K562 (cell line): ENCODE data around the gene TSTD1. TPM values are rescaled to one million over a fixed set of nuclear protein-coding genes. Genes with fewer than 3 reads are reported as not detected.

Source experiments
- ATF6 ChIP-seq: sonication (generic); formaldehyde crosslinking; IDR thresholded peaks from 2 replicates; pipeline ENCODE4 v1.4.0; 2020; ENCODE audit warnings: mild to moderate bottlenecking, missing genetic modification reagents
- CREM ChIP-seq: IDR thresholded peaks from 2 replicates; pipeline ENCODE4 v1.6.1; 2014; ENCODE audit warnings: antibody characterized with exemption, low read depth
- FOXO4 ChIP-seq: fragments of 450-650 bp; formaldehyde crosslinking; IDR thresholded peaks from 2 replicates; pipeline ENCODE4 v1.4.0; 2020; ENCODE audit warnings: mild to moderate bottlenecking, moderate library complexity
- HMBOX1 ChIP-seq: sonication (generic); IDR thresholded peaks from 2 replicates; pipeline ENCODE4 v1.6.1; 2016
- NEUROD1 ChIP-seq: fragments of 150-350 bp; IDR thresholded peaks from 2 replicates; pipeline ENCODE4 v1.6.1; 2014; ENCODE audit warnings: borderline replicate concordance, low read length, low read depth; ENCODE audit not compliant: partially characterized antibody
- POLR3G ChIP-seq: IDR thresholded peaks from 2 replicates; pipeline ENCODE4 v1.6.1; 2011; ENCODE audit not compliant: insufficient read length, insufficient replicate concordance; ENCODE audit errors: extremely low read depth
- SLC30A9 ChIP-seq: fragments of 250-450 bp; sonication (Bioruptor Pico); IDR thresholded peaks from 2 replicates; pipeline ENCODE4 v1.8.0; 2022; ENCODE audit warnings: mild to moderate bottlenecking, moderate library complexity
- SMAD1 ChIP-seq: fragments of 150-350 bp; IDR thresholded peaks from 2 replicates; pipeline ENCODE4 v1.6.1; 2014; ENCODE audit warnings: low read length, low read depth; ENCODE audit not compliant: partially characterized antibody
- SNIP1 ChIP-seq: fragments of 450-650 bp; IDR thresholded peaks from 2 replicates; pipeline ENCODE4 v1.7.1; 2017; ENCODE audit warnings: low read depth, mild to moderate bottlenecking
- SNRNP70 ChIP-seq: fragments of 200-400 bp; formaldehyde crosslinking; optimal IDR thresholded peaks from 2 replicates; pipeline ENCODE3; 2017; ENCODE audit warnings: low read depth, low read length
- TEAD4 ChIP-seq, 2 experiments: sonication (generic) in 1 of 2; formaldehyde crosslinking in 1 of 2; IDR thresholded peaks; 2 replicates each; pipeline versions ENCODE4 v1.6.1 to v1.8.0; 2012 to 2022; ENCODE audit warnings: borderline replicate concordance in 1 of 2, inconsistent platforms in 1 of 2, low read length in 1 of 2, mild to moderate bottlenecking in 1 of 2, missing genetic modification reagents in 1 of 2
- ZBTB34 ChIP-seq: fragments of 250-450 bp; sonication (Bioruptor Pico); IDR thresholded peaks from 2 replicates; pipeline ENCODE4 v1.8.0; 2021; ENCODE audit warnings: mild to moderate bottlenecking, moderate library complexity
- ZBTB9 ChIP-seq: fragments of 450-650 bp; formaldehyde crosslinking; IDR thresholded peaks from 2 replicates; pipeline ENCODE4 v1.4.0; 2020; ENCODE audit warnings: mild to moderate bottlenecking, moderate library complexity
- ZNF174 ChIP-seq: fragments of 250-450 bp; sonication (Bioruptor Pico); IDR thresholded peaks from 2 replicates; pipeline ENCODE4 v1.4.0; 2020; ENCODE audit warnings: mild to moderate bottlenecking
- ZNF398 ChIP-seq: fragments of 250-450 bp; sonication (Bioruptor Pico); IDR thresholded peaks from 2 replicates; pipeline ENCODE4 v1.8.0; 2021; ENCODE audit warnings: moderate library complexity, mild to moderate bottlenecking, inconsistent platforms
- ZNF445 ChIP-seq: fragments of 250-450 bp; sonication (Bioruptor Pico); IDR thresholded peaks from 2 replicates; pipeline ENCODE4 v1.4.0; 2020; ENCODE audit warnings: low read depth, mild to moderate bottlenecking, moderate library complexity
- polyA plus RNA-seq, 8 experiments: library from polyadenylated mRNA; depleted of rRNA in 4 of 8; stranded (reverse) in 5 of 8; unstranded in 3 of 8; fragments of >200 nt; fragmentation: Nextera tagmentation in 2 of 8; fragmentation: Illumina TruSeq in 1 of 8; extraction: Ambion mirVana in 2 of 8; extraction: Trizol in 1 of 8; gene quantifications; 2 replicates each; pipeline versions ENCODE4 v1.2.1 to v1.2.3, GENCODE V29; 2011 to 2014; ENCODE audit warnings: inconsistent platforms in 1 of 8, missing spikeins in 1 of 8
- total RNA-seq, 7 experiments: library from RNA; depleted of rRNA in 6 of 7; stranded (reverse); fragments of >200 nt in 6 of 7; fragmentation: Illumina TruSeq in 2 of 7; extraction: Trizol in 2 of 7; gene quantifications; 2 replicates each; pipeline versions ENCODE4 v1.2.1 to v1.2.3, GENCODE V29; 2011 to 2021; ENCODE audit warnings: low replicate concordance in 1 of 7

Gene TSTD1
- total and polyA plus RNA-seq, 9 of the 15 experiments (the other 6 are each of a cell fraction or from before 2014, with no cell fraction given): 0.23 to 0.53 TPM; not detected in 7

GRCh38 chr1:161009602-161010211 lies 29.1 kb downstream of the TSTD1 start (continued):
- TF ChIP-seq ZNF398: no peak
- TF ChIP-seq SNIP1: no peak
- no peak for TF ChIP-seq ZNF174 (CRISPR knock-in tag)
- peak; percentile 91 for TF ChIP-seq TEAD4 (IDR thresholded peaks at IDR 0.05; ENCODE audit: low read length)
- no peak for TF ChIP-seq TEAD4 (CRISPR knock-in tag; IDR thresholded peaks at IDR 0.05; ENCODE audit: borderline replicate concordance)
- TF ChIP-seq ZBTB9 (CRISPR knock-in tag): no peak
- TF ChIP-seq HMBOX1: peak; percentile 77; the same call in 1 of the 2 replicates
- TF ChIP-seq SMAD1: no peak
- TF ChIP-seq SLC30A9 (CRISPR knock-in tag): no peak
- TF ChIP-seq POLR3G: no peak
- TF ChIP-seq CREM: peak; percentile 47
- TF ChIP-seq SNRNP70: no peak
- no peak for TF ChIP-seq FOXO4 (CRISPR knock-in tag)
- no peak for TF ChIP-seq ZNF445
- no peak for TF ChIP-seq ATF6
- TF ChIP-seq ZBTB34 (CRISPR knock-in tag): no peak
- no peak for TF ChIP-seq NEUROD1
